Thoracic aorta (tissue), 2 donors: ENCODE results near the gene E4F1. TPM values are rescaled to one million over a fixed set of nuclear protein-coding genes. Genes with fewer than 3 reads are reported as not detected.

Experiments used
- ATAC-seq: fragments of 150-250 bp; one replicate; pipeline ENCODE4 v1.8.0; 2017; ENCODE audit warnings: low read depth; ENCODE audit not compliant: insufficient number of reproducible peaks, low FRiP score
- DNase-seq: peaks from one replicate; pipeline ENCODE4 v3.0.0-alpha.2; 2020; ENCODE audit warnings: low spot score
- H3K27ac ChIP-seq, 2 donors: fragments of 200-600 bp; sonication (generic); 1 replicate in 1 of 2; 2 replicates in 1 of 2; pipeline ENCODE4 v1.5.1; 2016; ENCODE audit warnings: mild to moderate bottlenecking in 2 of 2, moderate library complexity in 2 of 2
- H3K27me3 ChIP-seq: fragments of 200-600 bp; sonication (generic); replicated peaks from 2 replicates; pipeline ENCODE4 v1.6.0; 2016; ENCODE audit warnings: mild to moderate bottlenecking; ENCODE audit not compliant: insufficient read depth
- H3K36me3 ChIP-seq: fragments of 200-600 bp; sonication (generic); one replicate; pipeline ENCODE4 v1.5.1; 2016
- H3K4me1 ChIP-seq, 2 donors: fragments of 200-600 bp; sonication (generic); 1 replicate in 1 of 2; 2 replicates in 1 of 2; pipeline versions ENCODE4 v1.5.1 to v1.6.0; 2016; ENCODE audit warnings: low read depth in 2 of 2, mild to moderate bottlenecking in 1 of 2; ENCODE audit not compliant: control insufficient read depth in 1 of 2
- H3K4me3 ChIP-seq: fragments of 200-600 bp; sonication (generic); 2 replicates; pipeline ENCODE4 v1.5.1; 2016; ENCODE audit warnings: mild to moderate bottlenecking
- H3K9me3 ChIP-seq: fragments of 200-600 bp; sonication (generic); 2 replicates; pipeline ENCODE4 v1.5.1; 2016
- total RNA-seq, 2 donors: library from RNA; depleted of rRNA; stranded (reverse); fragments of >200 nt; gene quantifications; one replicate each; pipeline versions ENCODE4 v1.1.0 to v1.2.3, GENCODE V29; 2016
- TF ChIP-seq, protein P1 (sequence below): fragments of 200-600 bp; sonication (generic); IDR thresholded peaks from one replicate; pipeline ENCODE4 v1.5.1; 2019; ENCODE audit warnings: antibody characterized with exemption

E4F1 gene
- total RNA-seq, 2 donors from 2014 or later = 44.0 to 50.2 TPM

DNA sequence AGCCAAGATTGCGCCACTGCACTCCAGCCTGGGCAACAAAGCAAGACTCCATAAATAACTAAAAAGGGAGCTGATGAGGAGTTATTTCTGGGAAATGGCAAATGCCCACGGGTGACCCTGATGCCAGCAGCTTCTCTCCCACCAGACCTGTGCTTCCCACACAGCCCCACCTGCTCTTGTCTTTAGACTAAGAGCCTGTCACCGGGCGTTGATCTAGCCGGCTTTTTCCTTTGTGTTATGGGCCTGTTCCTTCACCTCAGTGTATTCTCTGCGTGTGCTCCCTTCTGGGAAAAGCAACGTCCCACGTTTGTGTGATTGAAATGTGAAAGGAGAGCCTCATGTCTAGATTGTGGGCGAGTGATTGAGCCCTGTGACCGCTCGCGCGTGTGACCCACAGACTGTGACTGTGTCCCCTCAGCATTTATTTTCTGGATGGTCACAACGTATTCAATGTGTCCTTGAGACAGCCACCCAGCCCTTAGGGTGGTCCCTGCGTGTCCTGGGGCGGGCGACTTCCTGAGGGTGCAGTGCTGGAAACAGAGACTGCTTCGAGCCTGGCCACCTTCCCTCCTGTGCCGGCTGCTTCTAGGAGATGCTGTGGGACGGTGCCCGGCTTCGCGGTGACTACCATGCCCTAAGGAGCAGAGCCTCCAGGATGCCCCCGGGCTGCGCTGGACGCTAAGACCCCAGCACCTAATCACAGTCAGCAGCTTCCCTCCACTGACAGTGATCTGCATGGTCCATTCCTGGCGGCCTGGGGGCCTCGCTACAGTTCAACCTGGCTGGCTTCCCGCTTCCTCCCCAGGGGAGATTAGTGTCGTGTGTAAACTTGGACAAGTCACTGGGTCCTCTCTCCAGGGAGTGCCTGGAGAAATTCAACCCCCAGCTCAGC is 52.3 kb downstream of the E4F1 start:
- H3K36me3 ChIP-seq = peaks cover 11% of the 10 kb centered on the region
- no peak for DNase-seq
- H3K9me3 ChIP-seq = no peaks in the 10 kb centered on the region
- no peaks in the 10 kb centered on the region for H3K4me1 ChIP-seq
- H3K4me3 ChIP-seq = no peak overlapping the region
- ATAC-seq = no peak
- no peaks in the 10 kb centered on the region for H3K27me3 ChIP-seq
- no peak overlapping the region for H3K27ac ChIP-seq
- TF ChIP-seq, protein P1, sequence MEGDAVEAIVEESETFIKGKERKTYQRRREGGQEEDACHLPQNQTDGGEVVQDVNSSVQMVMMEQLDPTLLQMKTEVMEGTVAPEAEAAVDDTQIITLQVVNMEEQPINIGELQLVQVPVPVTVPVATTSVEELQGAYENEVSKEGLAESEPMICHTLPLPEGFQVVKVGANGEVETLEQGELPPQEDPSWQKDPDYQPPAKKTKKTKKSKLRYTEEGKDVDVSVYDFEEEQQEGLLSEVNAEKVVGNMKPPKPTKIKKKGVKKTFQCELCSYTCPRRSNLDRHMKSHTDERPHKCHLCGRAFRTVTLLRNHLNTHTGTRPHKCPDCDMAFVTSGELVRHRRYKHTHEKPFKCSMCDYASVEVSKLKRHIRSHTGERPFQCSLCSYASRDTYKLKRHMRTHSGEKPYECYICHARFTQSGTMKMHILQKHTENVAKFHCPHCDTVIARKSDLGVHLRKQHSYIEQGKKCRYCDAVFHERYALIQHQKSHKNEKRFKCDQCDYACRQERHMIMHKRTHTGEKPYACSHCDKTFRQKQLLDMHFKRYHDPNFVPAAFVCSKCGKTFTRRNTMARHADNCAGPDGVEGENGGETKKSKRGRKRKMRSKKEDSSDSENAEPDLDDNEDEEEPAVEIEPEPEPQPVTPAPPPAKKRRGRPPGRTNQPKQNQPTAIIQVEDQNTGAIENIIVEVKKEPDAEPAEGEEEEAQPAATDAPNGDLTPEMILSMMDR = no peak

DNA sequence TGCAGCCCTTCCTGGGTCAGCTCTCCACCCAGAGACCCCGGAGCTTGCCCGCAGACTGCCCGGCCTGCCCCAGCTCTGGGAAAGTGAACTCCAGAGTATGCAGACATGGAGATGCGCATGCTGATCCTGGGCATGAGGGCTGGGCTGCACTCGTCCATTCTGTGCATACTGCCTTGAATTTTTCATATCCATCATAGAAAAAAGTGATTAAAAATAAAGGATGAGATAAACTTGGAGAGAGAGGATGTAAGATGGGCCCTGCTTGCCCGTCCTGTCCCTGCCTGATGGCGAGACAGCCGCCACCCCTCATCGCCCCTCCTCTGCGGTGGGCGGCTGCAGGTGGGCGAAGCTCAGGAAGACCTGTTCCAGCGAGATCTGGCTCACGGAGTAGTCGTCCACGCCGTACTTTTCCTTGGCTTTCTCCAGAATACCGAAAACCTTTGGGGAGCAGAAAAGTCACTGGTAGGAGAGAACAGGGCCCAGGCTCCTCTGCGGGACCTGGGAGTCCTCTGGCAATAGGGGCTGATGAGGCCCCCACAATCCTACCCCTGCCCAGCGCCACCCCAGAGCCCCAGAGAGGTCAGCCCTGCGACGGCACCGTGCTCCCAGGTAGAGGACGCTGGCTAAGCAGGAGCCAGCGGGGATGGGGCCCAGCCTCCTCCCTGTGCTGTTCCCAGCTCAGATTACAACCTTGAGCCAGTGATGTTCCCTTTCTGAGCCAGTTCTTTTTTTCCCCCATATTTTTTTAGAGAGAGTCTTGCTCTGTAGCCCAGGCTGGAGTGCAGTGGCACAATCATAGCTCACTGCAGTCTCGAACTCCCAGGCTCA is 53.2 kb downstream of the E4F1 start:
- H3K4me1 ChIP-seq = no peaks in the 10 kb centered on the region
- H3K36me3 ChIP-seq = peaks cover 16% of the 10 kb centered on the region
- no peak for DNase-seq
- no peak overlapping the region for H3K4me3 ChIP-seq
- no peak for ATAC-seq
- no peak overlapping the region for H3K27ac ChIP-seq
- H3K9me3 ChIP-seq = no peaks in the 10 kb centered on the region
- TF ChIP-seq, protein P1 = no peak
- H3K27me3 ChIP-seq = no peaks in the 10 kb centered on the region

DNA sequence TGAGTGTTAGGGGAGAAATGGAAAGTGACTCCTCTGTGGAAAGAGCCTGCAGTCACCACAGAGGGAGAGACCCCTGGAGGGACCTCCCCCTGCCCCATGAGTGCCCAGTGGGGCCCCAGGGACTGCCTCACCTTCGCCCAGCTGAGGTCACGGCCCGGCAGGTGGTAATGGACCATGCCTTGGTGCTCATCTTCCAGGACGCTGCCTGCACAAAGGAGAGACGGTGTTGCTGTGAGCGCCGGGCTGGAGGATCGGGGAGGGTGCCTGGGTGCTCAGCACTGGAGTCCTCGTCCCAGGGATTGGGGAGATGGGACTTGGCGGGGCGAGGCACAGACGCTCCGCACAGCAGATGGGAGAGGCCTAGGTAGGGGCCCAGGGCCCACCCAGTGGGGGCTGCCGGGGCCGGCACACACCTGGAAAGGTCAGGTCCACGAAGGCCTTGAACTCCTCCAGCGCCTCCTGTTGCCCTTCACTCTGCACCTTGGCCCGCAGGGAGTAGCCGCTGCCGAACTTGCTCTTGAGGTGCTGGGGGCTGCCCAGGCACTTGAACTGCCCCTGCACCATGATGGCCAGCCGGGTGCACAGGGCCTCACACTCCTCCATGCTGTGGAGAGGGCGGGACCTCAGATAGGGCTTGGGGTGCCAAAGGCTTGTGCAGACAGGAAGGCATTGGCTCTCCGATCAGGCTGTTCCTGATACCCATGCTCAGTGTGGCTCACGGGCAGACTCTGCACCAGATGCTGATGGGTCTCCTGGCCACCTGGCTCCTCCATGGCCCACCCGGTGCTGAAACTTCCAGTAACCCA is 54.3 kb downstream of the E4F1 start:
- Histone ChIP-seq H3K36me3 (peaks cover 16% of the 10 kb centered on the region), H3K4me3 (no peak overlapping the region), H3K27ac (no peak overlapping the region), H3K27me3 (no peaks in the 10 kb centered on the region), H3K9me3 (no peaks in the 10 kb centered on the region), H3K4me1 (no peaks in the 10 kb centered on the region)
- ATAC-seq = no peak
- DNase-seq = no peak
- TF ChIP-seq, protein P1 = no peak

DNA sequence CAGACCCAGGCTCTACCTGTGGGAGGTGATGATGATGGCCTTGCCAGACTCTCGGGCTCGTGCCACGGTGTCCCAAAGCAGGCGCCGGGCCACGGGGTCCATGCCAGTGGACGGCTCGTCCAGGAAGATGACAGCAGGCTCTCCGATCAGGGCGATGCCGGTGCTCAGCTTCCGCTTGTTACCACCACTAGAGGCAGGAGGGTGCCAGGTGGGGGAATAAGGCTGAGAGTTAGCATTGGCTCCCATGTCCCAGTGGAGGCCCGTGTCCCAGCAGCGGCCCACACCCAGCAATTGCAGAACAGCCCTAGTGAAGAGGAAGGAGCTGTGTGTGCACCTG is 54.8 kb downstream of the E4F1 start:
- ATAC-seq (no peak), DNase-seq (no peak)
- Histone ChIP-seq H3K9me3 (no peaks in the 10 kb centered on the region), H3K4me1 (no peaks in the 10 kb centered on the region), H3K4me3 (no peak overlapping the region), H3K36me3 (peaks cover 16% of the 10 kb centered on the region), H3K27me3 (no peaks in the 10 kb centered on the region), H3K27ac (no peak overlapping the region)
- TF ChIP-seq, protein P1 = no peak
